Trophoblast cell (in vitro differentiated cells and primary cell): ENCODE data around the gene RBP3.

Experiments used
- DNase-seq, 2 donors: peaks; one replicate each; pipeline ENCODE4 v3.0.0-alpha.2; 2016
- H2AFZ ChIP-seq: 2 replicates; pipeline ENCODE4 v1.6.1; 2013; ENCODE audit warnings: low read length, moderate library complexity, mild to moderate bottlenecking; ENCODE audit not compliant: insufficient read depth, poor library complexity
- H2AK5ac ChIP-seq: 2 replicates; pipeline ENCODE4 v1.6.1; 2013; ENCODE audit warnings: mild to moderate bottlenecking, low read length
- H2BK120ac ChIP-seq: 2 replicates; pipeline ENCODE4 v1.6.1; 2013; ENCODE audit warnings: low read length, mild to moderate bottlenecking, moderate library complexity; ENCODE audit not compliant: insufficient read depth, poor library complexity
- H2BK12ac ChIP-seq: 2 replicates; pipeline ENCODE4 v1.6.1; 2013; ENCODE audit warnings: mild to moderate bottlenecking, low read length, moderate library complexity
- H2BK5ac ChIP-seq: 2 replicates; pipeline ENCODE4 v1.6.1; 2013; ENCODE audit warnings: low read length, low read depth, moderate library complexity, mild to moderate bottlenecking; ENCODE audit not compliant: poor library complexity
- H3K14ac ChIP-seq: 2 replicates; pipeline ENCODE4 v1.6.1; 2013; ENCODE audit warnings: mild to moderate bottlenecking, low read length
- H3K18ac ChIP-seq: 2 replicates; pipeline ENCODE4 v1.6.1; 2013; ENCODE audit warnings: mild to moderate bottlenecking, low read length
- H3K23ac ChIP-seq: 2 replicates; pipeline ENCODE4 v1.6.1; 2013; ENCODE audit warnings: low read length
- H3K27ac ChIP-seq: 2 replicates; pipeline ENCODE4 v1.5.1; 2013; ENCODE audit warnings: low read depth, mild to moderate bottlenecking, inconsistent platforms, low read length, moderate library complexity
- H3K27me3 ChIP-seq: 2 replicates; pipeline ENCODE4 v1.6.1; 2013; ENCODE audit warnings: inconsistent platforms, mild to moderate bottlenecking, low read length, moderate library complexity; ENCODE audit not compliant: insufficient read depth
- H3K36me3 ChIP-seq, 2 experiments: 1 replicate in 1 of 2; 2 replicates in 1 of 2; pipeline ENCODE4 v1.6.1; 2013; ENCODE audit warnings: low read length in 2 of 2, mild to moderate bottlenecking in 2 of 2, moderate library complexity in 1 of 2; ENCODE audit not compliant: insufficient read depth in 2 of 2, control insufficient read depth in 1 of 2
- H3K4ac ChIP-seq: 2 replicates; pipeline ENCODE4 v1.6.1; 2013; ENCODE audit warnings: low read depth, mild to moderate bottlenecking, low read length, moderate library complexity
- H3K4me1 ChIP-seq, 2 experiments: 1 replicate in 1 of 2; 2 replicates in 1 of 2; pipeline ENCODE4 v1.6.1; 2013; ENCODE audit warnings: low read length in 2 of 2, mild to moderate bottlenecking in 2 of 2, moderate library complexity in 1 of 2; ENCODE audit not compliant: insufficient read depth in 2 of 2, control insufficient read depth in 1 of 2
- H3K4me2 ChIP-seq: 2 replicates; pipeline ENCODE4 v1.6.1; 2013; ENCODE audit warnings: inconsistent platforms, mild to moderate bottlenecking, low read length, moderate library complexity
- H3K4me3 ChIP-seq: 2 replicates; pipeline ENCODE4 v1.5.1; 2013; ENCODE audit warnings: mild to moderate bottlenecking, low read depth, low read length, inconsistent platforms
- H3K79me1 ChIP-seq: one replicate; pipeline ENCODE4 v1.6.1; 2013; ENCODE audit warnings: low read length
- H3K79me2 ChIP-seq: 2 replicates; pipeline ENCODE4 v1.6.1; 2013; ENCODE audit warnings: low read length, mild to moderate bottlenecking; ENCODE audit not compliant: control insufficient read depth, insufficient read depth, poor library complexity
- H3K9ac ChIP-seq: 2 replicates; pipeline ENCODE4 v1.6.1; 2013; ENCODE audit warnings: mild to moderate bottlenecking, low read length
- H3K9me3 ChIP-seq: 2 replicates; pipeline ENCODE4 v1.6.1; 2013; ENCODE audit warnings: low read depth, mild to moderate bottlenecking, control low read depth, inconsistent platforms, low read length; ENCODE audit not compliant: insufficient read depth
- H4K12ac ChIP-seq: 2 replicates; pipeline ENCODE4 v1.6.1; 2013; ENCODE audit warnings: low read depth, mild to moderate bottlenecking, low read length, moderate library complexity
- H4K8ac ChIP-seq: 2 replicates; pipeline ENCODE4 v1.6.1; 2013; ENCODE audit warnings: low read depth, mild to moderate bottlenecking, low read length, moderate library complexity
- H4K91ac ChIP-seq: one replicate; pipeline ENCODE4 v1.6.1; 2013; ENCODE audit warnings: low read depth, mild to moderate bottlenecking, low read length, moderate library complexity
- whole genome bisulfite sequencing: extraction: QIAGEN DNeasy Blood & Tissue Kit; methylation state at CpG from one replicate; pipeline ENCODE4 v1.1.7; 2013; ENCODE audit warnings: missing lambda C conversion rate; ENCODE audit not compliant: insufficient read length, insufficient coverage; ENCODE audit errors: extremely low coverage; 5-methylcytosine and 5-hydroxymethylcytosine counted together

The RBP3 gene

GRCh38 chr10:47404446-47404845, 56.3 kb downstream of the RBP3 start:
- Histone ChIP-seq H3K27me3 (no peaks in the 10 kb centered on the region), H3K9me3 (no peaks in the 10 kb centered on the region), H3K4ac (peak overlapping the region; percentile 14), H3K36me3 (peaks cover 0 to 2% of the 10 kb centered on the region in 2 experiments), H3K4me3 (no peak overlapping the region), H2BK5ac (peak overlapping the region; percentile 86), H4K12ac (peak overlapping the region; percentile 39), H2BK12ac (peak overlapping the region; percentile 78), H3K23ac (no peak overlapping the region), H2AK5ac (peak overlapping the region; percentile 93), H3K14ac (peak overlapping the region; percentile 34), H2BK120ac (peak overlapping the region; percentile 91), H3K79me1 (peaks cover 67% of the 10 kb centered on the region), H3K9ac (no peak overlapping the region), H3K79me2 (peaks cover 14% of the 10 kb centered on the region), H4K91ac (peak overlapping the region; percentile 93), H3K4me2 (no peak overlapping the region), H2AFZ (peak overlapping the region; percentile 65), H4K8ac (peak overlapping the region; percentile 67), H3K18ac (peak overlapping the region; percentile 32), H3K4me1 (peaks cover 62 to 68% of the 10 kb centered on the region in 2 experiments), H3K27ac (peak overlapping the region; percentile 25)
- DNase-seq = peak in 1 of 2 donors; percentile 60
- WGBS = no CpG with 5 or more reads among the region's 6 CpGs

GRCh38 chr10:47404937-47405336, 56.8 kb downstream of the RBP3 start:
- Histone ChIP-seq H2BK120ac (peak overlapping the region; percentile 91), H2AFZ (no peak overlapping the region), H4K91ac (peak overlapping the region; percentile 93), H4K12ac (no peak overlapping the region), H3K4ac (peak overlapping the region; percentile 14), H3K4me3 (no peak overlapping the region), H4K8ac (no peak overlapping the region), H3K9me3 (peaks cover 2% of the 10 kb centered on the region), H2BK5ac (peak overlapping the region; percentile 86), H3K18ac (peak overlapping the region; percentile 32), H2AK5ac (peak overlapping the region; percentile 93), H3K23ac (no peak overlapping the region), H3K27me3 (no peaks in the 10 kb centered on the region), H3K4me2 (no peak overlapping the region), H3K9ac (no peak overlapping the region), H3K4me1 (peaks cover 62 to 68% of the 10 kb centered on the region in 2 experiments), H3K79me1 (peaks cover 67% of the 10 kb centered on the region), H3K14ac (peak overlapping the region; percentile 34), H3K27ac (peak overlapping the region; percentile 25), H3K79me2 (peaks cover 14% of the 10 kb centered on the region), H2BK12ac (peak overlapping the region; percentile 29), H3K36me3 (peaks cover 0 to 2% of the 10 kb centered on the region in 2 experiments)
- no peak for DNase-seq
- WGBS = no CpG with 5 or more reads among the region's 2 CpGs

- Histone ChIP-seq H3K27ac (peak overlapping the region; percentile 54), H4K12ac (no peak overlapping the region), H3K27me3 (no peaks in the 10 kb centered on the region), H3K36me3 (peaks cover 0 to 2% of the 10 kb centered on the region in 2 experiments), H3K4ac (no peak overlapping the region), H3K9ac (no peak overlapping the region), H3K18ac (peak overlapping the region; percentile 65), H3K4me2 (no peak overlapping the region), H2BK120ac (peak overlapping the region; percentile 78), H4K91ac (peak overlapping the region; percentile 80), H2BK5ac (peak overlapping the region; percentile 37), H3K4me3 (no peak overlapping the region), H3K23ac (no peak overlapping the region), H3K9me3 (peaks cover 2% of the 10 kb centered on the region), H3K79me1 (peaks cover 61% of the 10 kb centered on the region), H3K4me1 (peaks cover 59 to 62% of the 10 kb centered on the region in 2 experiments), H3K79me2 (peaks cover 14% of the 10 kb centered on the region), H2BK12ac (peak overlapping the region; percentile 34), H2AFZ (peak overlapping the region; percentile 0), H3K14ac (peak overlapping the region; percentile 44), H4K8ac (peak overlapping the region; percentile 31), H2AK5ac (peak overlapping the region; percentile 33)
- WGBS = no CpG with 5 or more reads among the region's 11 CpGs
- peak in 1 of 2 donors; percentile 38 for DNase-seq
These were observed 57.8 kb downstream of the RBP3 start for GRCh38 chr10:47405857-47406547.

GRCh38 chr10:47406548-47406869, 58.3 kb downstream of the RBP3 start:
- WGBS = no CpG with 5 or more reads among the region's 4 CpGs
- H2AK5ac ChIP-seq = peak overlapping the region; percentile 33

More at GRCh38 chr10:47406548-47406869, 58.3 kb downstream of the RBP3 start:
- Histone ChIP-seq H2BK5ac (peak overlapping the region; percentile 37), H3K4me1 (peaks cover 55 to 59% of the 10 kb centered on the region in 2 experiments), H4K8ac (peak overlapping the region; percentile 31), H3K18ac (peak overlapping the region; percentile 65), H3K9ac (no peak overlapping the region), H3K36me3 (peaks cover 0 to 2% of the 10 kb centered on the region in 2 experiments), H2BK120ac (peak overlapping the region; percentile 78), H3K23ac (no peak overlapping the region), H3K79me2 (peaks cover 14% of the 10 kb centered on the region), H2AFZ (no peak overlapping the region), H3K4me3 (no peak overlapping the region), H3K9me3 (peaks cover 2% of the 10 kb centered on the region), H3K4ac (no peak overlapping the region), H3K4me2 (no peak overlapping the region), H4K12ac (no peak overlapping the region), H3K79me1 (peaks cover 56% of the 10 kb centered on the region), H2BK12ac (peak overlapping the region; percentile 34), H3K14ac (peak overlapping the region; percentile 44), H3K27me3 (no peaks in the 10 kb centered on the region), H3K27ac (peak overlapping the region; percentile 54), H4K91ac (peak overlapping the region; percentile 80)
- DNase-seq = no peak
